Activated CD8-positive, alpha-beta T cell treated with anti-CD3 and anti-CD28 coated beads for 36 hours (primary cell): ENCODE results near the gene OR4E2. TPM values are rescaled to one million over a fixed set of nuclear protein-coding genes. Genes with fewer than 3 reads are reported as not detected.
A peak's percentile ranks its signal among the peaks of the same experiment; 100 is the strongest.

Experiments used
- ATAC-seq: fragments of 200-7000 bp; cut with Tn5 transposase; one replicate; pipeline ENCODE4 v1.10.0; 2021; ENCODE audit warnings: mild to moderate bottlenecking, moderate library complexity
- CTCF ChIA-PET: fragments of 350-600 bp; sonication (Branson Sonifier 250); formaldehyde crosslinking; loops from one replicate; lab custom pipeline; 2021; ENCODE audit warnings: antibody characterized with exemption; lab: Charles Lee
- POLR2A ChIA-PET: fragments of 350-600 bp; sonication (Branson Sonifier 250); formaldehyde crosslinking; loops from one replicate; lab custom pipeline; 2021; ENCODE audit warnings: antibody characterized with exemption; lab: Charles Lee
- DNase-seq: peaks from one replicate; pipeline ENCODE4 v3.0.0-alpha.2; 2020
- H3K27ac Mint-ChIP-seq: one replicate; pipeline ENCODE4 v1.8.0; 2021; ENCODE audit warnings: mild to moderate bottlenecking, mixed read lengths
- H3K27me3 Mint-ChIP-seq: one replicate; pipeline ENCODE4 v1.8.0; 2021; ENCODE audit warnings: mixed read lengths
- H3K36me3 Mint-ChIP-seq: one replicate; pipeline ENCODE4 v1.8.0; 2021; ENCODE audit warnings: low read depth, mixed read lengths
- H3K4me1 Mint-ChIP-seq: one replicate; pipeline ENCODE4 v1.8.0; 2021; ENCODE audit warnings: low read depth, mixed read lengths
- H3K4me3 Mint-ChIP-seq: one replicate; pipeline ENCODE4 v1.8.0; 2021; ENCODE audit warnings: mild to moderate bottlenecking, moderate library complexity, mixed read lengths
- H3K9me3 Mint-ChIP-seq: one replicate; pipeline ENCODE4 v1.8.0; 2021; ENCODE audit warnings: mixed read lengths
- intact Hi-C: fragments of 100-400 bp; cut with micrococcal nuclease; formaldehyde crosslinking; loops from one replicate; pipeline ENCODE4 v1.10.0; 2022
- total RNA-seq, 2 experiments: library from RNA; stranded (reverse); gene quantifications; one replicate each; pipeline ENCODE4 v1.2.3, GENCODE V29; 2021
- TF ChIP-seq, protein P1 (sequence below): fragments of 200-600 bp; IDR thresholded peaks from one replicate; pipeline ENCODE4 v1.8.0; 2022; ENCODE audit warnings: antibody characterized with exemption, mild to moderate bottlenecking

The OR4E2 gene
- total RNA-seq, 2 experiments from 2014 or later = not detected

DNA sequence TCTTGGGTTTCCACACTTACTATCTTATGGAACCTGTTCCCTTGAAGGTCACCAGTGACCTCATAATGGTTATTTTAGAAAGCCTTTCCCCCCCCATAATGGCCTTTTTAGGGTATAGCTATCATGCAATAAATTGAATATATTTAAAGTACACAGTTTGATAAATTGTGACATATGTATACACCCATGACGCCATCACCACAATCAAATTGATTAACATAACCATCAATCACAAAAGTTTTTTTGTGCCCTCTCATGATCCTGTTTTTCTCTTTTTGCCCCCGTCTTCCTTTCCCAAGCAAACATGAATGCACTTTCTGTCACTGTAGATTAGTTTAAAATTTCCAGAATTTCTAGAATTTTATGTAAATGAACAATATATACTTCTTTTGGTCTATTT is 48.7 kb downstream of the OR4E2 start:
- H3K36me3 Mint-ChIP-seq = no peaks in the 10 kb centered on the region
- ChIA-PET CTCF (interaction anchor here (1.5 kb wide), 1 partner anchor 66 kb away, joined by 5 read pairs; no protein-coding TSS in a partner anchor), POLR2A (no interaction called here)
- H3K4me3 Mint-ChIP-seq = no peak overlapping the region
- no peak overlapping the region for H3K27ac Mint-ChIP-seq
- H3K27me3 Mint-ChIP-seq = peaks cover 13% of the 10 kb centered on the region
- DNase-seq (no peak), ATAC-seq (no peak)
- peaks cover 22% of the 10 kb centered on the region for H3K4me1 Mint-ChIP-seq
- TF ChIP-seq, protein P1, sequence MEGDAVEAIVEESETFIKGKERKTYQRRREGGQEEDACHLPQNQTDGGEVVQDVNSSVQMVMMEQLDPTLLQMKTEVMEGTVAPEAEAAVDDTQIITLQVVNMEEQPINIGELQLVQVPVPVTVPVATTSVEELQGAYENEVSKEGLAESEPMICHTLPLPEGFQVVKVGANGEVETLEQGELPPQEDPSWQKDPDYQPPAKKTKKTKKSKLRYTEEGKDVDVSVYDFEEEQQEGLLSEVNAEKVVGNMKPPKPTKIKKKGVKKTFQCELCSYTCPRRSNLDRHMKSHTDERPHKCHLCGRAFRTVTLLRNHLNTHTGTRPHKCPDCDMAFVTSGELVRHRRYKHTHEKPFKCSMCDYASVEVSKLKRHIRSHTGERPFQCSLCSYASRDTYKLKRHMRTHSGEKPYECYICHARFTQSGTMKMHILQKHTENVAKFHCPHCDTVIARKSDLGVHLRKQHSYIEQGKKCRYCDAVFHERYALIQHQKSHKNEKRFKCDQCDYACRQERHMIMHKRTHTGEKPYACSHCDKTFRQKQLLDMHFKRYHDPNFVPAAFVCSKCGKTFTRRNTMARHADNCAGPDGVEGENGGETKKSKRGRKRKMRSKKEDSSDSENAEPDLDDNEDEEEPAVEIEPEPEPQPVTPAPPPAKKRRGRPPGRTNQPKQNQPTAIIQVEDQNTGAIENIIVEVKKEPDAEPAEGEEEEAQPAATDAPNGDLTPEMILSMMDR = no peak
- intact Hi-C loops = no loop called here
- H3K9me3 Mint-ChIP-seq = peaks cover 3% of the 10 kb centered on the region

DNA sequence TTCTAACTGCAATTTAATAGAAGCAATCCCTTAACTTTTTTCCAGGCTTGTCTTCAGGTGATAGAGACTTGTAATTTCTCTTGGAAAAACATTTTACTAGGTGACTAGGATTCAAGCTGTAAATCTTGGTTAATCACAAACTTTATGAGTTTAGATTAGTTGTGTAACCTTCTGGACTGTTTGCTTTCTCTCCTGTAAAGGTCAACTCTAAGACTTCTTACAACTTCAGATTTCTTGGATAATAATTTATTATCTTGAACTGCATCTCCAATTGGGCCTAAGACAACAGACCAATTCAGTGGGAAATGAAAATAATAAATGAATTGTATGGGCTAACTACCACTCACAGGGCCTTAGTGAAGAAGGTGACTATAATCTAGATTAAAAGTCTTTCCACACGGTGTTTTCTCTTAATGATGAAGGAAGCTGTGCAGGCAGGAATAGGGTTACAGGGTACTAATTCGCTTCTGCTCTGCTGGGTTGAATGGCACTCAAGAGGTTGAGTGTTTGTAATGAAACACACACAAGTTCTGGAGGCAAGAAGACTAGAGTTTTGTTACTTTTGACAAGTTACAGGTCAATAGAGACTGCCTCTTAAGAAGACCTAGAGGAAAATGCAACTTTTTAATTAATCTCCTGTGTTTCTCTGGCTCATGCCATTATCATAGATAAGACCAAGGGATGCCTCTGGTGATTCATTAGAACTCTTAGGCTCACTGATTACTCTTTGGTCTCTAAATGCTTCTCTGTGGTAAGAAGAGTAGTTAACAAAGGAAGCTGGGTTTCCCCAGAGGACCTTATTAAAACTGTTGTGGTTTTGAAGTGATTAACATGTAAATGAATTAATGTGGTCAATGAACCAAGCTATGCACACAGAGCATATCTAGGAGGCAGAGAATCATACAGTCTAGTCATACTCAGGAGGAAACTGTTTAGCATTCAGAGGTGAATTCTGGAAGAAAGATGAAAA is 50.0 kb downstream of the OR4E2 start:
- Mint-ChIP-seq H3K9me3 (peaks cover 3% of the 10 kb centered on the region), H3K4me3 (no peak overlapping the region), H3K4me1 (peaks cover 22% of the 10 kb centered on the region), H3K27ac (no peak overlapping the region), H3K27me3 (peaks cover 16% of the 10 kb centered on the region), H3K36me3 (no peaks in the 10 kb centered on the region)
- TF ChIP-seq, protein P1 = no peak
- CTCF ChIA-PET = interaction anchor here (0.8 to 0.9 kb wide), 2 partner anchors 20 to 885 kb away, joined by 3 to 4 read pairs; partner anchors contain the start of gene DAD1
- POLR2A ChIA-PET = no interaction called here
- intact Hi-C loops = no loop called here
- DNase-seq (no peak), ATAC-seq (peak; percentile 93)

DNA sequence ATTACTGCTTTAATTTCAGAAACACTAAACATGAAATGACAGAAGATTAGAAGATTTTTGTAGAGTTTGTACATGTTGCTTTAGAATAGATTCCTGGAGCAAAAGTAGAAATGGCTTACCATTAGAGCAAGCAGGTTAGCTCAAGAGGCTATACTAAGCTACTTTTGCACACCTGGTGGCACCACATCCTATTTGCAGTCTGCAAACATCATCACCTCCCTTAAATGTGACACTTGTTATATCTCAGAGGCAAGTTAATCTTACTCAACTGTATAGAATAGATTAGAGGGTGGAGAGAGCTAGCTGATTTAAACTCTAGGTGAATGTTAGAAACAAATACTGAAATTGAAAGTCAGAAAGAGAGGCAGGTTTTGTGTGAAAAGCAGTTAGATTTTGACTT is 50.7 kb downstream of the OR4E2 start:
- ATAC-seq (peak; percentile 68), DNase-seq (peak; percentile 14)
- H3K4me1 Mint-ChIP-seq = peaks cover 22% of the 10 kb centered on the region
- peaks cover 3% of the 10 kb centered on the region for H3K9me3 Mint-ChIP-seq
- TF ChIP-seq, protein P1 = no peak
- H3K36me3 Mint-ChIP-seq = no peaks in the 10 kb centered on the region
- no peak overlapping the region for H3K27ac Mint-ChIP-seq
- CTCF ChIA-PET = interaction anchor here (0.8 to 0.9 kb wide), 2 partner anchors 19 to 885 kb away, joined by 3 to 4 read pairs; partner anchors contain the start of gene DAD1
- peaks cover 17% of the 10 kb centered on the region for H3K27me3 Mint-ChIP-seq
- no peak overlapping the region for H3K4me3 Mint-ChIP-seq
- intact Hi-C loops = no loop called here
- POLR2A ChIA-PET = no interaction called here

DNA sequence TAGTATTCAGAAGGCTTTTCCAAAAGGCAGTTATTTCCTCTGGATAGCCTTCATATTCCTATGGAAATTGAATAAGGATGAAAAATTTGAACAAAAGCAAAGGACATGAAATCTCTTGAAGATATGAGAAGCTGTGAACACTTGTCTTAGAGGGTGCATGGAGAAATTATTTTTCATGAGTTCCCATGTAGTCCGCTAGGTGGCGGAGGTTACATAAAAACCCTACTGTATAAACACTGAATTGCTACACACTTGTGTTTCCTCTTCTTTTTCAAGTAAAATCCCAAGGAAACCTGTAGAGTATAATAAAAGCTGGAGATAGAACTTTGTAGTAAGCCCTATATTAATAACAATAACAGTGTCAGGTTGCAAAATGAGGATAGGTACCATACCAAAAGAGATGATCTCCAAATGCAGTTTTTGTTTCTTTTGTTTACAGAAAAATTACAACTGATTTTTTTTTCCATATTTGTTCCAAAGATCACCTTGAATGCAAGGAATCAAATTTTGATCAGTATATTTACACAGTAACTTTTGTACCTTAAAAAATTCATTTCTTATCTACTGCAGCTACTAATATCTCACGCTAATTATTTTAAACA is 57.8 kb downstream of the OR4E2 start:
- POLR2A ChIA-PET = interaction anchor here (1.1 kb wide), 1 partner anchor 823 kb away, joined by 3 read pairs; no protein-coding TSS in a partner anchor
- Mint-ChIP-seq H3K4me3 (peak overlapping the region; percentile 41), H3K36me3 (no peaks in the 10 kb centered on the region)

More for the DNA sequence above, 57.8 kb downstream of the OR4E2 start:
- intact Hi-C loops = loop anchor here (5.0 kb wide), 1 partner anchor 69 kb away; no protein-coding TSS in a partner anchor
- CTCF ChIA-PET = interaction anchor here (0.6 to 7.6 kb wide), 24 partner anchors 12 to 859 kb away, joined by 3 to 83 read pairs (median 4); partner anchors contain the start of gene OR4E1
- ATAC-seq (peak; percentile 73), DNase-seq (peak; percentile 45)
- TF ChIP-seq, protein P1 = peak; percentile 88
- Mint-ChIP-seq H3K27me3 (peaks cover 19% of the 10 kb centered on the region), H3K9me3 (peaks cover 3% of the 10 kb centered on the region), H3K27ac (no peak overlapping the region), H3K4me1 (peaks cover 3% of the 10 kb centered on the region)
